HepG2 (cell line): Measurements from ENCODE around the gene CD244. TPM values are rescaled to one million over a fixed set of nuclear protein-coding genes. Genes with fewer than 3 reads are reported as not detected.

ENCODE experiments used
- ATAC-seq: fragments of 200-7000 bp; cut with Tn5 transposase; 3 replicates; pipeline ENCODE4 v1.9.1; 2020; ENCODE audit warnings: mild to moderate bottlenecking, moderate library complexity
- BruUV-seq: library from RNA; stranded (reverse); fragments of 400-500 nt; replicated peaks from 2 replicates; lab custom pipeline; 2021; lab: Mats Ljungman, UMichigan
- CTCF ChIA-PET: fragments of 300-600 bp; formaldehyde crosslinking; extraction: SDS; loops from one replicate; lab custom pipeline; 2021; ENCODE audit warnings: low total read pairs, inconsistent platforms, low intra/inter-chr PET ratio; lab: Yijun Ruan, JAX
- POLR2A ChIA-PET: fragments of 350-600 bp; sonication (Branson Sonifier 250); formaldehyde crosslinking; loops from one replicate; lab custom pipeline; 2020; ENCODE audit warnings: antibody characterized with exemption, inconsistent platforms; lab: Yijun Ruan, JAX
- DNase-seq: peaks from one replicate; pipeline ENCODE4 v3.0.0-alpha.2; 2015; ENCODE audit warnings: low spot score
- FAIRE-seq: peaks from 3 replicates; lab custom pipeline; 2011; peaks lifted over from hg19 to GRCh38; lab: Jason Lieb, UNC
- H2AFZ ChIP-seq: one replicate; pipeline ENCODE4 v1.6.1; 2011; ENCODE audit warnings: low read length, inconsistent platforms
- H3K27ac ChIP-seq: fragments of 300-600 bp; 3 replicates; pipeline ENCODE4 v1.8.0; 2011; ENCODE audit warnings: mixed run types, mild to moderate bottlenecking, mixed read lengths, low read length, inconsistent platforms; ENCODE audit not compliant: insufficient read depth; ENCODE audit errors: extremely low read length
- H3K27me3 ChIP-seq, 2 experiments: fragments of 200-600 bp in 1 of 2; 2 replicates in 1 of 2; 3 replicates in 1 of 2; pipeline versions ENCODE4 v1.6.0 to v1.8.0; 2011; ENCODE audit warnings: low read length in 2 of 2, mild to moderate bottlenecking in 2 of 2, moderate library complexity in 2 of 2, inconsistent platforms in 1 of 2; ENCODE audit not compliant: insufficient read depth in 2 of 2, control insufficient read depth in 1 of 2
- H3K36me3 ChIP-seq, 2 experiments: fragments of 200-600 bp in 1 of 2; replicated peaks in 1 of 2; 2 replicates in 1 of 2; 3 replicates in 1 of 2; pipeline versions ENCODE4 v1.5.1 to v1.8.0; 2011; ENCODE audit warnings: low read length in 2 of 2, inconsistent platforms in 1 of 2; ENCODE audit not compliant: insufficient read depth in 2 of 2, control insufficient read depth in 1 of 2
- H3K4me1 ChIP-seq: 2 replicates; pipeline ENCODE4 v1.5.1; 2012; ENCODE audit warnings: low read length, inconsistent platforms; ENCODE audit not compliant: insufficient read depth
- H3K4me2 ChIP-seq: 2 replicates; pipeline ENCODE4 v1.6.0; 2011; ENCODE audit warnings: low read depth, low read length, inconsistent platforms
- H3K4me3 ChIP-seq, 3 experiments: fragments of 200-600 bp in 1 of 3; sonication (generic), shearing (Covaris generic) in 1 of 3; replicated peaks in 1 of 3; 2 replicates each; pipeline ENCODE4 v1.5.1; 2011 to 2016; ENCODE audit warnings: low read length in 3 of 3, inconsistent platforms in 2 of 3, low read depth in 2 of 3, mild to moderate bottlenecking in 2 of 3, control low read depth in 1 of 3, mixed read lengths in 1 of 3; ENCODE audit not compliant: insufficient read depth in 1 of 3
- H3K79me2 ChIP-seq: one replicate; pipeline ENCODE4 v1.6.1; 2011; ENCODE audit warnings: low read length, inconsistent platforms; ENCODE audit not compliant: insufficient read depth
- H3K9ac ChIP-seq: 2 replicates; pipeline ENCODE4 v1.6.0; 2011; ENCODE audit warnings: mild to moderate bottlenecking, low read depth, low read length, inconsistent platforms; ENCODE audit not compliant: insufficient read depth
- H3K9me3 ChIP-seq: 2 replicates; pipeline ENCODE4 v1.5.1; 2012; ENCODE audit warnings: mild to moderate bottlenecking, low read length
- H4K20me1 ChIP-seq: 2 replicates; pipeline ENCODE4 v1.6.0; 2011; ENCODE audit warnings: inconsistent platforms, mild to moderate bottlenecking, low read length, moderate library complexity; ENCODE audit not compliant: insufficient read depth
- CBX1 ChIP-seq: IDR thresholded peaks from one replicate; pipeline ENCODE4 v1.6.1; 2016; ENCODE audit warnings: antibody characterized with exemption, low read depth
- CEBPZ ChIP-seq: IDR thresholded peaks from 2 replicates; pipeline ENCODE4 v1.6.1; 2012; ENCODE audit warnings: low read length, improper control_type of control experiment
- MNT ChIP-seq: fragments of 450-650 bp; IDR thresholded peaks from 2 replicates; pipeline ENCODE4 v1.6.1; 2016
- PAWR ChIP-seq: sonication (generic); formaldehyde crosslinking; IDR thresholded peaks from 2 replicates; pipeline ENCODE4 v1.4.0; 2020; ENCODE audit warnings: missing genetic modification reagents, mild to moderate bottlenecking, borderline replicate concordance
- REL ChIP-seq: sonication (generic); formaldehyde crosslinking; conservative IDR thresholded peaks from 2 replicates; pipeline ENCODE4 v1.8.0; 2022; ENCODE audit warnings: mild to moderate bottlenecking, missing genetic modification reagents, moderate library complexity
- RFXAP ChIP-seq: sonication (generic); formaldehyde crosslinking; IDR thresholded peaks from 2 replicates; pipeline ENCODE4 v1.4.0; 2020; ENCODE audit warnings: missing genetic modification reagents, borderline replicate concordance
- TAF1 ChIP-seq: sonication (generic); formaldehyde crosslinking; IDR thresholded peaks from 2 replicates; pipeline ENCODE4 v1.4.0; 2020; ENCODE audit warnings: missing genetic modification reagents
- ZNF18 ChIP-seq: sonication (generic); formaldehyde crosslinking; IDR thresholded peaks from 2 replicates; pipeline ENCODE4 v1.8.0; 2022; ENCODE audit warnings: mild to moderate bottlenecking, missing genetic modification reagents; ENCODE audit not compliant: insufficient replicate concordance
- ZNF75D ChIP-seq: sonication (generic); formaldehyde crosslinking; IDR thresholded peaks from 2 replicates; pipeline ENCODE4 v1.8.1; 2023; ENCODE audit warnings: missing genetic modification reagents, mild to moderate bottlenecking, borderline replicate concordance
- ZNF772 ChIP-seq: sonication (generic); formaldehyde crosslinking; IDR thresholded peaks from 2 replicates; pipeline ENCODE4 v1.5.0; 2020; ENCODE audit warnings: mild to moderate bottlenecking, missing genetic modification reagents
- WGBS: methylation state at CpG from one replicate; pipeline ENCODE4 v1.1.6; 2017; ENCODE audit warnings: low lambda C conversion rate; 5-methylcytosine and 5-hydroxymethylcytosine counted together
- in situ Hi-C: cut with HindIII; loops from 2 replicates; pipeline ENCODE4 v1.10.0; 2017; ENCODE audit warnings: low pct_unique_long_range_greater_than_20kb; ENCODE audit not compliant: extremely low pct_ligation_motif_present
- intact Hi-C: fragments of 100-400 bp; cut with micrococcal nuclease; formaldehyde crosslinking; loops from one replicate; pipeline ENCODE4 v1.10.0; 2022; ENCODE audit not compliant: unreplicated experiment
- polyA plus RNA-seq, 8 experiments: library from polyadenylated mRNA; depleted of rRNA in 3 of 8; stranded (reverse) in 7 of 8; unstranded in 1 of 8; fragments of >200 nt; fragmentation: Illumina TruSeq in 4 of 8; extraction: Trizol in 4 of 8; gene quantifications; 2 replicates each; pipeline versions ENCODE4 v1.2.1 to v1.2.3, GENCODE V29; 2011 to 2016; ENCODE audit warnings: low read depth in 4 of 8, missing spikeins in 1 of 8, mixed read lengths in 1 of 8; ENCODE audit not compliant: insufficient read depth in 1 of 8
- total RNA-seq, 5 experiments: library from RNA; depleted of rRNA; stranded (reverse); fragments of >200 nt; fragmentation: Illumina TruSeq; extraction: Trizol; gene quantifications; 2 replicates each; pipeline ENCODE4 v1.2.3, GENCODE V29; 2016; ENCODE audit warnings: low read depth in 1 of 5
- TF ChIP-seq, protein P1 (sequence below): sonication (generic); formaldehyde crosslinking; IDR thresholded peaks from 2 replicates; pipeline ENCODE4 v1.5.0; 2020; ENCODE audit warnings: missing genetic modification reagents, mild to moderate bottlenecking, borderline replicate concordance
- TF ChIP-seq, protein P2 (sequence below): sonication (generic); formaldehyde crosslinking; IDR thresholded peaks from 2 replicates; pipeline ENCODE4 v1.8.0; 2023; ENCODE audit warnings: mild to moderate bottlenecking, missing genetic modification reagents

CD244 gene
- total and polyA plus RNA-seq, 2 of the 13 experiments (the other 11 are each of a cell fraction or from before 2014, with no cell fraction given): 0.09 TPM; not detected in 1

DNA sequence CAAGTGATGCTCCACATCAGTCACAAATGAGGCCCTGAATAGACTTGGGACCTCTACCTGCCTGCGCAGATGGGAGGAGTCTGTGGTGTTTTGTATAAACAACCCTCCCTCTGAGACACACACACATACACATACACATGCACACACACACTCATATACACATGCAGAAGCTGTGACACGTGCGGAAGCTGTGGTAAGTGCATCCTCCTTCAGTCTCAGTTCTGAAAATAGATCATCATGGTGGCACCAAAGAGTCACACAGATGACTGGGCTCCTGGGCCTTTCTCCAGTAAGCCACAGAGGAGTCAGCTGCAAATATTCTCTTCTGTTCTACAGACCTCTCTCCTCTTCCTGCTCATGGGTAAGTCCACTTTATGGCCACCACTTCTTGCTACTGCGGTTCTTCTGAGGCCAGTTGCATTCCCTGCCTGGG is 66.7 kb downstream of the CD244 start, which contains the start of gene LY9:
TSS of gene LY9 (plus strand) at position 224 of the 433 bp plus-strand sequence. CDS start at position 238, 14 bp downstream.
- in situ Hi-C loops (no loop called here), intact Hi-C loops (no loop called here)
- 69% methylated on average over 3 of the region's 4 CpGs for WGBS
- Histone ChIP-seq H3K79me2 (no peaks in the 10 kb centered on the region), H3K9me3 (no peaks in the 10 kb centered on the region), H3K4me1 (no peaks in the 10 kb centered on the region), H3K9ac (no peak within 1 kb of the TSS), H2AFZ (no peak within 1 kb of the TSS), H3K36me3 (no peaks in the 10 kb centered on the region), H3K4me2 (no peak within 1 kb of the TSS), H3K27me3 (no peaks in the 10 kb centered on the region; a peak in 1 of 5 replicates), H3K4me3 (no peak within 1 kb of the TSS), H3K27ac (no peak within 1 kb of the TSS), H4K20me1 (no peaks in the 10 kb centered on the region)
- ATAC-seq (no peak), DNase-seq (no peak), FAIRE-seq (no peak)
- BruUV-seq: no TSS peak
- no peak for TF ChIP-seq CEBPZ
- TF ChIP-seq ZNF18: no peak
- no peak for TF ChIP-seq MNT
- TF ChIP-seq RFXAP (CRISPR knock-in tag): no peak
- TF ChIP-seq, protein P1, sequence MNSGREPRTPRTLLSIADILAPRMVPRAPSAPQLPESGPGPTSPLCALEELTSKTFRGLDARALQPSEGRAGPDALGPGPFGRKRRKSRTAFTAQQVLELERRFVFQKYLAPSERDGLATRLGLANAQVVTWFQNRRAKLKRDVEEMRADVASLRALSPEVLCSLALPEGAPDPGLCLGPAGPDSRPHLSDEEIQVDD (CRISPR knock-in tag): no peak
- no peak for TF ChIP-seq ZNF75D (CRISPR knock-in tag)
- no peak for TF ChIP-seq PAWR (CRISPR knock-in tag)
- TF ChIP-seq CBX1: no peak
- TF ChIP-seq REL: no peak
- TF ChIP-seq, protein P2, sequence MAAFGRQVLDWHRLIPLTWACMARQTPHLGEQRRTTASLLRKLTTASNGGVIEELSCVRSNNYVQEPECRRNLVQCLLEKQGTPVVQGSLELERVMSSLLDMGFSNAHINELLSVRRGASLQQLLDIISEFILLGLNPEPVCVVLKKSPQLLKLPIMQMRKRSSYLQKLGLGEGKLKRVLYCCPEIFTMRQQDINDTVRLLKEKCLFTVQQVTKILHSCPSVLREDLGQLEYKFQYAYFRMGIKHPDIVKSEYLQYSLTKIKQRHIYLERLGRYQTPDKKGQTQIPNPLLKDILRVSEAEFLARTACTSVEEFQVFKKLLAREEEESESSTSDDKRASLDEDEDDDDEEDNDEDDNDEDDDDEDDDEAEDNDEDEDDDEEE: no peak
- no peak for TF ChIP-seq ZNF772 (CRISPR knock-in tag)
- no peak for TF ChIP-seq TAF1 (CRISPR knock-in tag)
- ChIA-PET CTCF (no interaction called here), POLR2A (no interaction called here)
